Hippocampal formation (tissue), 2 donors: ENCODE data around the gene SELENOV.
"Not testable (repeated sequence)": the region's sequence is repeated elsewhere in the genome, so short reads cannot be mapped to it uniquely, and the experiment has no call there.

Source experiments
- DNase-seq, 2 donors: peaks; one replicate each; lab custom pipeline; 2025; lab: John Stamatoyannopoulos, UW

SELENOV gene, protein sequence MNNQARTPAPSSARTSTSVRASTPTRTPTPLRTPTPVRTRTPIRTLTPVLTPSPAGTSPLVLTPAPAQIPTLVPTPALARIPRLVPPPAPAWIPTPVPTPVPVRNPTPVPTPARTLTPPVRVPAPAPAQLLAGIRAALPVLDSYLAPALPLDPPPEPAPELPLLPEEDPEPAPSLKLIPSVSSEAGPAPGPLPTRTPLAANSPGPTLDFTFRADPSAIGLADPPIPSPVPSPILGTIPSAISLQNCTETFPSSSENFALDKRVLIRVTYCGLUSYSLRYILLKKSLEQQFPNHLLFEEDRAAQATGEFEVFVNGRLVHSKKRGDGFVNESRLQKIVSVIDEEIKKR

GRCh38 chr19:39514840-39515550 lies at the start of gene SELENOV:
SELENOV (plus strand) TSS chr19:39515139; CDS start chr19:39515213, 74 bp downstream.
- DNase-seq, result no peak

DNA sequence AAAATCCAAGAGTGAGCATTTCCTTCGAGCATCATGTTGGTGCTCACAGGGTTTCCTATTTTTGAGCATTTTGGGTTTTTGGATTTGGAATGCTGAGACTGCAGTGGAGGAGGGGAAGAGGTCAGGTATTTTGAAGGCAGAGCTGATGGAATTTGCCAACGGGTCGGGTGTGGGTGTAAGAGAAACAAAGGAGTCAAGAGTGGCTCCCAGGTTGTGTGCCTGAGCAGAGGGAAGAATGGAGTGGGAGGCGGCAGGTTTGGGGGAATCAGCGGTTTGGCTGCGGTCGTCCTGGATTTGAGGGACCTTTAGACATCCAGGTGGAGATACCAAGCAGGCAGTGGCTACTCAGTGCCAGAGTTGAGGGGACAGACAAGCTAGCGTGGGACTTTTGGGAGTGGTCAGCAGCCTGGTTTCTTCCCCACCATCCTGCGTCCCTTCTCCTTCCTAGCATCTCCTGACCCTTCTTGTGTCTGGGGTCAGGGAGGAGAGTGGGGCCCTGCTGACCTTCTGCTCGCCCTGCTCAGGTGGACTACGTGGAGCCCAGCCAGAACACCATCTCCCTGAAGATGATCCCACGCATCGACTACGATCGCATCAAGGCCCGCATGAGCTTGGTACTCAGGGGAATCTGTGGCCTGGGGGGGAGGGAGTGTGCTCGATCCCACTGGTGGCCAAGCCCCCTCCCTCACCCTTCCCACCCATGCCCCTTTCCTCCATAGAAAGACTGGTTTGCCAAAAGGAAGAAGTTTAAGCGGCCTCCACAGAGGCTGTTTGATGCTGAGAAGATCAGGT lies 48.8 kb upstream of the SELENOV start:
- no peak for DNase-seq

- no peak for DNase-seq
Measured at GRCh38 chr19:39467941-39468340, 47.0 kb upstream of the SELENOV start.

- no peak for DNase-seq
Measured at GRCh38 chr19:39469036-39469435, 45.9 kb upstream of the SELENOV start.

DNA sequence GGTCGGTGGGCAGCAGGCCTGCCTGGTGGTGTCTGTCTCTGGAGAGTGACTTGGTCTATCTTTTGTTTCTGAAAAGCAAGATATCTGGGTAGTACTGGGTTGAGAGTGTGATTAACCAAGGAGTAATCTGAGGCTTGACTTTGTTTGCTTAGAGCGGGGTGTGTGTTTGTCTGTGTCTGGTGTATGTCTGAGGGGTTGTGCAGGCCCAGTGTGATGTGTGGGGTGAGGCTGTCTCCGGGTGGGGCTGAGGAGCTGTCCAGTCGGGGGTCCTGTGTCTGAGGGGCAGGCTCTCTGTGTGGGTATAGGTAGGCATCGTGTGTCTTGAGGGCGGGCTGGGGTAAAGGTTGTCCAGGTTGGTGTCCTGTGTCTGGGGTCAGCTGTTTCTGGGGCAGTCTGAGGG lies 45.4 kb upstream of the SELENOV start:
- no peak for DNase-seq

DNA sequence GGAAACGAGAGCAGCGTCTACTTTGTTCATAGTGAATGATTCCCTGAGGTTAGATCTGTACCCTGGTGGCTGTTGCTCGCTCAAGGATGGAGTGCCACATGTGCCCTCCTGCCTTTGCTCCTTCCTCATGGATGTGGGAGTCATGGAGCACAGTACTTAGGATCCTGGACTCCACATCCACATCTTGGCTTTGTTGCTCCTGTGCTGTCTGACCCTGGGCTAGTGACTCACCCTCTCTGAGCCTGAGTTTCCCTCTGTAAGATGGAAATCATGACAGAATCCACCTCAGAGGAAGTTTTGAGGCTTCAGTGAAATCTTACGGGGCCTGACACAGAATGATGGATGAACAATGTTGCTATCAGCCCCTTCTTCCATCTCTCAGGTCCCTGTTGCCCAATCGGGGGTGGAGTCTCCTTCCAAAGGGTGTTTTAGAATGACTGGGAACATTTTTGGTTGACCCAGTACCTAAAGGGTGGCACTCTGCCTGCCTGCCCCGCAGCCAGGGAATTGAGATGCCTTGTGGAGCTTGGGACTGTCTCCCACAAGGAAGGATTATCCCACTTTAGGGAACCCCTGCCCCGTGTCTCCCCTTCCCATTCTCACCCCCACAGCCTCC lies 44.1 kb upstream of the SELENOV start:
- no peak for DNase-seq

DNA sequence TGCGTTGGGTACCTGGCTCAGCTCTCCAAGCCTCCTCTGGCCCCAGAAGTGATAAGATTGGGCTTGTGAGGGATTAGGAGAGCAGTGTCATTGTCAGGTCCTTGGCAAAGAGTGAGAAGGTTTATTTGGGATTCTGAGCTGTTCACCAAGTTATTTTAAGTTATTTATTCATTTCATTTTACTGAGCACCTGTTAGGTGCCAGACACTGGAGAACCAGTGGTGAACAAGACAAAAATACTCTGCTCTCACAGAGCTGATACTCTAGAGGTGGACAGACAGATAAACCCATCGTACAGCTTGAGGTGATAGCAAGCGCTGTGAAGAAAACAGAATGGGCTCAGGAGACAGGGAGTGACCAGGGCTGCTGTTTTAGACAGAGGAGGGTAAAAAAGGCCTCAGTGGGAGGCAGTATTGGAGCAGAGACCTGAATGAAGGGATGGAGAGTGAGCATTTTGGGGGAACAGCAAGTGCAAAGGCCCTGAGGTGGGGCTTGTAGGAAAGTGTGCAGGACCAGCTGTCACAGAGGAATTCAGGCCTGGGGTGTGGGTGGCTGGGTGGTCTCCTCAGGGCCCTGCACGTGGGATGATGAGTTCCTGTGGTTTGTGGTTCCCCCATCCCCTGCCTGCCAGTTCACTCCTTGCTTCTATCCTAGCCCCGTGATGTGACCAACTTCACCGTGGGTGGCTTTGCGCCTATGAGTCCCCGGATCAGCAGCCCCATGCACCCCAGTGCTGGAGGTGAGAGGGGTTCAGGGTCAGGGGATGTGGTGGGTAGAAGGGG lies 43.0 kb upstream of the SELENOV start:
- DNase-seq, result no peak

GRCh38 chr19:39472746-39473442 lies 42.0 kb upstream of the SELENOV start:
- DNase-seq, result no peak

DNA sequence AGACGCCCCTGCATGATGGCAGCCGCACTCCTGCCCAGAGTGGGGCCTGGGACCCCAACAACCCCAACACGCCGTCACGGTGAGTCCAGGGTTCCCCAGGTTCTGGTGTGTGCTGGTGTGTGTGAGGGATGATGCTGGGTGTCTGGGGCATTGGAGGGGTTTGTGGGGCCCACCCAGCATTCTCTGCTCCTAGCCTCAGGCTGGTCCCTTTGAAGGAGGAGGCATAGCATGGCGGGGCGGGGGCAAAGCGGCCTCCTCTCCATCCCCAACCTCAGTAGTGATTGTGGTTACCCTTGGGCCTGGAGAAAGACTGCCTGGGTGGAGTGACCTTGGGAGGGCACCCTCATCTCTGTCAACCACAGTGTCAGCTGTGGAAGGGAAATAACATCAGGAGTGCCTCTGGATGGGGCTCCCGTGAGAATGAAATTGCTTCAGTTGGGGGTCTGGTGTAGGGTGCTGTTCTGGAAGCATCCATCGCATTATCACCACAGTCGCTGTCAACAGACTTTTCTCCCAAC lies 41.4 kb upstream of the SELENOV start:
- DNase-seq, result no peak

DNA sequence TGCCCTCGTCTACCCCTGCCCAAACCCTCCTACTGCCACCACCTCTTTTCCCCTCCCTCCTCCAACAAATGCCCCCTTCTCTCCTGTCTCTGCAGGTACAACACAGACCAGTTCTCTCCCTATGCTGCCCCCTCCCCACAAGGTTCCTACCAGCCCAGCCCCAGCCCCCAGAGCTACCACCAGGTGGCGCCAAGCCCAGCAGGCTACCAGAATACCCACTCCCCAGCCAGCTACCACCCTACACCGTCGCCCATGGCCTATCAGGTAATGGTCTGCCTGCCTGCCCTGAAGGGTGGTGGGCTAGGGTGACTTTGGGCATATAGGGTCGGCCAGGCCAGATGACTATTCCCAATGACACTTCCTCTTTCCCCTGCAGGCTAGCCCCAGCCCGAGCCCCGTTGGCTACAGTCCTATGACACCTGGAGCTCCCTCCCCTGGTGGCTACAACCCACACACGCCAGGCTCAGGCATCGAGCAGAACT lies 40.8 kb upstream of the SELENOV start:
- peak in 1 of 2 donors; percentile 20 for DNase-seq

DNA sequence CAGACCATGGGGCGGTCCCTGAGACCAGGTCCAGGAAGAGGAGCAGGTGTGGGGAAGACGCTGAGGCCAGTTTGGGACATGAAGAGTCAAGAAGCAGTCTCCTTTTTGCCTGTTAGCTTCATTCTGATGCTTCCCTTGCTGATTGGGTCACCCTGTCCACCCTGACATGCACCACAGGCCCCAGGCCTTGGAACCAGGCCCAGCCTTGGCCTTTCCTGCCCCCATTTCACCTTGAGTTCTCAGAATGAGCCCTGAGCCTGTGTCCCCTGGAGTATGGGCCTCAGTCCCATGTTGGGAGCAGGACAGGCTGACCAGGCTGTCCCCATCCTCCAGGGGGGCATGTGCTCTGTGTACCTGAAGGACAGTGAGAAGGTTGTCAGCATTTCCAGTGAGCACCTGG lies 39.2 kb upstream of the SELENOV start:
- DNase-seq, result no peak

GRCh38 chr19:39479319-39479801 lies 35.6 kb upstream of the SELENOV start:
- DNase-seq, result not testable (repeated sequence)

DNA sequence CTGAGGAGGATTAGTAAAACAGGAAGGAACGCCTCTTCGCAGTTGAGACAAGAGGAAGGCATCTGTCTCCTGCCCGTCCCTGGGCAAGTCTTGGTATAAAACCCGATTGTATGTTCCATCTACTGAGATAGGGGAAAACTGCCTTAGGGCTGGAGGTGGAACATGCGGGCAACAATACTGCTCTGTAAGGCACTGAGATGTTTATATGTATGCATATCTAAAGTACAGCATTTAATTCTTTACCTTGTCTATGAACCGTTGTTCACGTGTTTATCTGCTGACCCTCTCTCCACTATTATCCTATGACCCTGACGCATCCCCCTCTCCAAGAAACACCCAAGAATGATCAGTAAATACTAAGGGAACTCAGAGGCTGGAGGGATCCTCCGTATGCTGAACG lies 35.0 kb upstream of the SELENOV start:
- DNase-seq, result peak in 1 of 2 donors; percentile 32

DNA sequence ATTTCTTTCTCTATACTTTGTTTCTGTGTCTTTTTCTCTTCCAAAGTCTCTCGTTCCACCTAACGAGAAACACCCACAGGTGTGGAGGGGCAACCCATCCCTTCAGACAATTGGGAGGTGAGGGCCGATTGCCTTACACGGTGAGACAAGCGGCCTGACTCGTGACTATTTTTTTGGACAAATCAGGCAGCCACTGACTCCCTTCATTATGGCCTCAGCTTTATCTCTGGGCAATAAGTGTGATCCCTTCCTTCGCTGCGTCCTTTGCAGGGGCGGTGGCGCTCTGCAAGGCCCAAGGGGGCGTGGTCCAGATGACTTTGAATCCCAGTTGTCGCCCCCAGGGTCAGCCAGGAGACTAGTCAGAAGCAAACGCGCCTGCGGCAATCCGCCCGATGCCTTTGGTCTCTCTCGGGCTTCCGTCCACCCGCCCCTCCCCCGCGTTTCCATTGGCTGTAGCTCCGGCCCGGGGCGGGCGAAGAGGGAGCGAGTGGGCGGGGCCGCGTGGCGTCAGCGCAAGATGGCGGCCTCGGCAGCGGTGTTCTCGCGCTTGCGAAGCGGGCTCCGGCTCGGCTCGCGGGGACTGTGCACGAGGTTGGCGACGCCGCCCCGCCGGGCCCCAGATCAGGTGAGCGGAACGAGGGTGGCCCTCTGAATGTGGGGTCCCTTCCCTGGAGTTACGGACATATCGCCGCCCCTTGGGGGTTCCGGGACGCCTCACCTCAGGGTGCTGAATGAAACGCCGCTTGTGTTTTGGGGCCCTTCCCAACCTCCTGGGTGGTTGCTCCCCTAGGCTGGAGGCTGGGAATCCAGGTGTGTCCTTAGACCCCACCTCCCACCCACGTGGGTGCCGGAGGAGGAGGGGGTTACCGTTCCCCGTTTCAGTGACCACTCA lies 34.4 kb upstream of the SELENOV start, which contains the start of gene TIMM50:
Gene TIMM50 (plus strand): TSS at position 502 of the 892 bp plus-strand sequence. CDS start 16 bp downstream, at position 518.
- peak; percentile 81 to 93 for DNase-seq

- DNase-seq, result no peak
Measured at GRCh38 chr19:39481229-39481545, 33.8 kb upstream of the SELENOV start.

GRCh38 chr19:39481676-39482075 lies 33.3 kb upstream of the SELENOV start:
- DNase-seq, result no peak

DNA sequence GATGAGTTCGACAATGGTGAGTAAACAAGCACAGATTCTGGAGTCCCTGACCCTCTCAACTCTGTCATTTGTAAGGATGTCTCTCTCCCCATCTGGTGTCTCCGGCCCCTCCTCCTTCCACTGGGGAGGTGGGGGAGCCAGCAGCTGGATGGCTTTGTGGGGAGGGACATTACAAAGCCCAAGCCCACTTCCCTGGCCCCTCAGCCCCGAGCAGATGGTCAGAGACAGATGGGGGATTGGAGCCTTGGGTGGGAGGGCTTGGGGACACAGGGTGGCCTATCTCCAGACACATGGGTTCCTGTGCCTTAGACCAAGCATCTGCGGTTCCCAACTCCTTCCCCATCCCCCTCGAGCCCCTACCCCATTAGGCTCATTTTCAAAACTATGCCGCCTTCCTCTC lies 31.8 kb upstream of the SELENOV start:
- DNase-seq, result no peak

GRCh38 chr19:39489756-39490155 lies 25.2 kb upstream of the SELENOV start:
- no peak for DNase-seq

DNA sequence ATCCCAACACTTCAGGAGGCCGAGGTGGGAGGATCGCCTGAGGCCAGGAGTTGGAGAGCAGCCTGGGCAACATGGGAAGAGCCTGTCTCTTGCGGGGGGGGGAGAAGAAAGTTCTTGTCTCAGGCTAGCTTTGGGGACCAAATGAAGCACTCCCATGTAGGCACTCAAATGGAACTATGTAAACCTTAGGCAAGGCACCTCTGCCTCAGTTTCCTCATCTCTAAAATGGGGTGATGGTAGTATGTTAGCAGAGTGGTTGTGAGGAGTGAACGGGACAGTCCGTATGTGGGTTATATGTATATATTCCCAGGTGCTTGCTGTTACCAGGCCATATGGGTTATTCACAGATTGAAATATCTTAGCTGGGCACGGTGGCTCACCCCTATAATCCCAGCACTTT lies 22.7 kb upstream of the SELENOV start:
- DNase-seq, result no peak
